ENCODE results near the gene HGFAC. TPM values are rescaled to one million over a fixed set of nuclear protein-coding genes. Genes with fewer than 3 reads are reported as not detected.

HGFAC gene
- total and polyA plus RNA-seq, 2 experiments from 2014 or later = 0.87 to 1.7 TPM

DNA sequence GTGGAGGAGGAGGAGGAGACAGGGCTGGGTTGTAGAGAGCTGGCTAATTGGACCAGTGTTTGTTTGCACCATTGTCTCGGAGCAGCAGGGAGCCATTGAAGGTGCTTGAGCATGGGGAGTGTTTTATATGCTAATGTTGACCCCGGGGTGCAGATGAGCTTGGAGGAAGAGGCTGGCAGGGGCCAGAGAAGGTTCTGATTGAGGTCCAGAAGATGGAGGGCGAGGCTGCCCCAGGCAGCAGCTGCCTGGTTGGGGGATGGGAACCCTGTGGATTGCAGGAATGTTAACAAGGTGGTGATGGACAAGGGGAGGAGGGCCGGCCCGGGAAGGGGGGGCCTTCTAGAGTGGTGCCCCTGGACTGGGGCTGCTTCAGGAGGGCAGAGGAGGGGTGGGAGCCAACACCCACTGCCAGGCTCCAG lies 39.4 kb downstream of the HGFAC start:
- WGBS (ENCODE audit: low lambda C conversion rate, missing lambda C conversion rate) = 39% methylated on average over 5 of the region's 5 CpGs
- no peaks in the 10 kb centered on the region for H3K79me2 ChIP-seq
- no peak overlapping the region for H2AFZ ChIP-seq
- no peaks in the 10 kb centered on the region for H3K36me3 ChIP-seq (replicated peaks; ENCODE audit: insufficient read depth, low read depth)
- H3K9me2 ChIP-seq (replicated peaks; ENCODE audit: insufficient read depth) = no peaks in the 10 kb centered on the region
- H3K4me2 ChIP-seq = no peak overlapping the region
- H4K20me1 ChIP-seq (ENCODE audit: insufficient read depth, poor library complexity, severe bottlenecking) = no peaks in the 10 kb centered on the region
- H3K4me3 ChIP-seq = no peak overlapping the region
- no peak overlapping the region for H3K27ac ChIP-seq
- peaks cover 6% of the 10 kb centered on the region for H3K27me3 ChIP-seq
- TF ChIP-seq EZH2 (IDR thresholded peaks at IDR 0.05; ENCODE audit: borderline replicate concordance) = no peak
- TF ChIP-seq EZH2phosphoT487 (IDR thresholded peaks at IDR 0.05; ENCODE audit: low read depth, severe bottlenecking, unreplicated experiment) = no peak
- TF ChIP-seq, protein P1, sequence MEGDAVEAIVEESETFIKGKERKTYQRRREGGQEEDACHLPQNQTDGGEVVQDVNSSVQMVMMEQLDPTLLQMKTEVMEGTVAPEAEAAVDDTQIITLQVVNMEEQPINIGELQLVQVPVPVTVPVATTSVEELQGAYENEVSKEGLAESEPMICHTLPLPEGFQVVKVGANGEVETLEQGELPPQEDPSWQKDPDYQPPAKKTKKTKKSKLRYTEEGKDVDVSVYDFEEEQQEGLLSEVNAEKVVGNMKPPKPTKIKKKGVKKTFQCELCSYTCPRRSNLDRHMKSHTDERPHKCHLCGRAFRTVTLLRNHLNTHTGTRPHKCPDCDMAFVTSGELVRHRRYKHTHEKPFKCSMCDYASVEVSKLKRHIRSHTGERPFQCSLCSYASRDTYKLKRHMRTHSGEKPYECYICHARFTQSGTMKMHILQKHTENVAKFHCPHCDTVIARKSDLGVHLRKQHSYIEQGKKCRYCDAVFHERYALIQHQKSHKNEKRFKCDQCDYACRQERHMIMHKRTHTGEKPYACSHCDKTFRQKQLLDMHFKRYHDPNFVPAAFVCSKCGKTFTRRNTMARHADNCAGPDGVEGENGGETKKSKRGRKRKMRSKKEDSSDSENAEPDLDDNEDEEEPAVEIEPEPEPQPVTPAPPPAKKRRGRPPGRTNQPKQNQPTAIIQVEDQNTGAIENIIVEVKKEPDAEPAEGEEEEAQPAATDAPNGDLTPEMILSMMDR (IDR thresholded peaks at IDR 0.05; ENCODE audit: poor library complexity) = no peak
- no peaks in the 10 kb centered on the region for H3K9me3 ChIP-seq (ENCODE audit: low read depth)
- no peak for DNase-seq (ENCODE audit: low spot score)
- H3K4me1 ChIP-seq (ENCODE audit: insufficient read depth) = peaks cover 13% of the 10 kb centered on the region

DNA sequence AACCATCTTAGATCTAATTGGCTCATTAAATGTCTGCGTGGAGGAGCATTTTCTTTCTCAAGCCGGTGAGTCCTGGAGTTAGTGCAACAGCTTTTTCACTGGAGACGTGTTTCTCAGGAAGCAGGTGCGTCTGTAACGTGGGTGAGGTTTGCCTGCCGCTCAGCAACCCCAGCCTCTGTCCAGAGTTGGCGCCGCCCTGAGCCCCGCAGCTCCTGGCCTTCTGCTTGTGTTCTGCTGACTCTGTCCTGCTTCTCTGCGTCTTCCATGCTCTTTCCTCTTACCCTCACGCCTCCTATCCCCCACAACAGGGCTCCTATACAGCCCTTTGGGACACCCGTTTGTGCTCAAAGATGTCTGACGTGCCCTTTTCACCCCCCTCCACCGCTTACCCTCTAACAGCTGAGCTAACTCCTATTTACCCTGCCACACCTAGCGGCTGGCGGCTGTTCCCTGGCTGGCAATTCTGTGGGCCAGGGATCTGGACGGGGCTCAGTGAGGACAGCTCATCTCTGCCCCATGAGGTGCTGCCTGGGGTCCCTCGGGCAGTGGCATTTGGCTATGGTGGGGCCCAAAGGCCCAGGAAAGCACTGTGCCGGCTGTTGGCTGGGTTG lies 40.1 kb downstream of the HGFAC start:
- H3K4me2 ChIP-seq = no peak overlapping the region
- no peaks in the 10 kb centered on the region for H3K79me2 ChIP-seq
- WGBS (ENCODE audit: low lambda C conversion rate, missing lambda C conversion rate) = 67% methylated on average over 19 of the region's 19 CpGs
- H3K27me3 ChIP-seq = peaks cover 6% of the 10 kb centered on the region
- H3K9me2 ChIP-seq (replicated peaks; ENCODE audit: insufficient read depth) = no peaks in the 10 kb centered on the region
- H3K9me3 ChIP-seq (ENCODE audit: low read depth) = no peaks in the 10 kb centered on the region
- H4K20me1 ChIP-seq (ENCODE audit: insufficient read depth, poor library complexity, severe bottlenecking) = no peaks in the 10 kb centered on the region
- DNase-seq (ENCODE audit: low spot score) = no peak
- no peak overlapping the region for H3K4me3 ChIP-seq
- H3K36me3 ChIP-seq (replicated peaks; ENCODE audit: insufficient read depth, low read depth) = no peaks in the 10 kb centered on the region
- H3K4me1 ChIP-seq (ENCODE audit: insufficient read depth) = peaks cover 13% of the 10 kb centered on the region
- TF ChIP-seq EZH2phosphoT487 (IDR thresholded peaks at IDR 0.05; ENCODE audit: low read depth, severe bottlenecking, unreplicated experiment) (no peak), EZH2 (IDR thresholded peaks at IDR 0.05; ENCODE audit: borderline replicate concordance) (no peak)
- TF ChIP-seq, protein P1 (IDR thresholded peaks at IDR 0.05; ENCODE audit: poor library complexity) = no peak
- no peak overlapping the region for H2AFZ ChIP-seq
- no peak overlapping the region for H3K27ac ChIP-seq

DNA sequence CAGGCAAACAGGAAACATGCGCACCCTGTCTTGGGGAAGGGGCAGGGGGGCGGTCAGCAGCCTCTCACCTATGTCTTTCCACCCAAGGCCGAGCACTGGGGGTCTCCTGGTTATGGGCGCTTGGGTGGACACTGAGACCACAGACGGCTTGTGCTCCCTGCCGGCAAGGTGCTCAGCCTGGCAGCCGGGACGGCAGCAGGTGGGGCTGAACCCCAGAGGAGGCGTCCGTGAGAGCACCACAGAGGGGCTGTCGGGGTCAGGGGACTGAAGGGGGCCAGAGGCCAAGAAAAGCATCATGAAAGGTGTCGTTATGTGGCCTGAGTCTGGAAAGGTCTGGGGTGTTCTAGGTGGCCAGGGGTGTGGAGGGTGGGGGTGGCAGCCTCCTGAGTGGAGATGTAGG lies 40.9 kb downstream of the HGFAC start:
- no peak overlapping the region for H3K27ac ChIP-seq
- no peaks in the 10 kb centered on the region for H3K9me2 ChIP-seq (replicated peaks; ENCODE audit: insufficient read depth)
- no peaks in the 10 kb centered on the region for H3K9me3 ChIP-seq (ENCODE audit: low read depth)
- H2AFZ ChIP-seq = no peak overlapping the region
- H3K36me3 ChIP-seq (replicated peaks; ENCODE audit: insufficient read depth, low read depth) = no peaks in the 10 kb centered on the region
- no peaks in the 10 kb centered on the region for H4K20me1 ChIP-seq (ENCODE audit: insufficient read depth, poor library complexity, severe bottlenecking)
- no peak overlapping the region for H3K4me2 ChIP-seq
- peaks cover 6% of the 10 kb centered on the region for H3K27me3 ChIP-seq
- no peak for DNase-seq (ENCODE audit: low spot score)
- 90% methylated on average over 12 of the region's 12 CpGs for WGBS (ENCODE audit: low lambda C conversion rate, missing lambda C conversion rate)
- TF ChIP-seq, protein P1 (IDR thresholded peaks at IDR 0.05; ENCODE audit: poor library complexity) = no peak
- no peak for TF ChIP-seq EZH2phosphoT487 (IDR thresholded peaks at IDR 0.05; ENCODE audit: low read depth, severe bottlenecking, unreplicated experiment)
- H3K79me2 ChIP-seq = no peaks in the 10 kb centered on the region
- H3K4me1 ChIP-seq (ENCODE audit: insufficient read depth) = peaks cover 13% of the 10 kb centered on the region
- no peak overlapping the region for H3K4me3 ChIP-seq

All from hepatocyte (in vitro differentiated cells).